Prostate gland (tissue), 2 donors: ENCODE measurements around the gene KCNJ5. TPM values are rescaled to one million over a fixed set of nuclear protein-coding genes. Genes with fewer than 3 reads are reported as not detected.

ENCODE experiments used
- DNase-seq: peaks from one replicate; pipeline ENCODE4 v3.0.0-alpha.2; 2019; ENCODE audit warnings: low spot score
- H3K27ac ChIP-seq, 2 donors: fragments of 200-600 bp; sonication (generic); 2 replicates each; pipeline ENCODE4 v1.5.1; 2017 to 2019
- H3K27me3 ChIP-seq: fragments of 200-600 bp; sonication (generic); replicated peaks from 2 replicates; pipeline ENCODE4 v1.5.1; 2019; ENCODE audit not compliant: insufficient read depth
- H3K36me3 ChIP-seq, 2 donors: fragments of 200-600 bp; sonication (generic); 1 replicate in 1 of 2; 2 replicates in 1 of 2; pipeline versions ENCODE4 v1.5.1 to v1.8.1; 2017 to 2019
- H3K4me1 ChIP-seq: fragments of 200-600 bp; sonication (generic); replicated peaks from 2 replicates; pipeline ENCODE4 v1.5.1; 2019
- H3K4me3 ChIP-seq, 2 donors: fragments of 200-600 bp; sonication (generic); 2 replicates each; pipeline ENCODE4 v1.5.1; 2017 to 2019
- H3K9me3 ChIP-seq: fragments of 200-600 bp; sonication (generic); 2 replicates; pipeline ENCODE4 v1.5.1; 2017
- POLR2A ChIP-seq: fragments of 450-650 bp; IDR thresholded peaks from one replicate; pipeline ENCODE4 v1.6.1; 2016; ENCODE audit warnings: antibody characterized with exemption, mild to moderate bottlenecking
- POLR2AphosphoS5 ChIP-seq: sonication (generic); formaldehyde crosslinking; IDR thresholded peaks from one replicate; pipeline ENCODE4 v1.6.1; 2017; ENCODE audit warnings: antibody characterized with exemption
- WGBS: methylation state at CpG from one replicate; pipeline ENCODE4 v1.1.5; 2018; 5-methylcytosine and 5-hydroxymethylcytosine counted together
- intact Hi-C: fragments of 100-400 bp; cut with DNase I; formaldehyde crosslinking; loops from one replicate; pipeline ENCODE4 v1.14.2; 2022
- total RNA-seq, 2 donors: library from RNA; depleted of rRNA; stranded (reverse); fragments of >200 nt; gene quantifications; one replicate each; pipeline ENCODE4 v1.1.0, GENCODE V29; 2016
- TF ChIP-seq, protein P1 (sequence below), 4 experiments: fragments of 200-600 bp in 2 of 4; fragments of 450-650 bp in 2 of 4; sonication (generic) in 2 of 4; IDR thresholded peaks; 1 replicate in 3 of 4; 2 replicates in 1 of 4; pipeline ENCODE4 v1.5.1; 2016 to 2019; ENCODE audit warnings: antibody characterized with exemption in 4 of 4, mild to moderate bottlenecking in 2 of 4, moderate library complexity in 2 of 4

The KCNJ5 gene
- total RNA-seq, 2 donors from 2014 or later = 3.9 to 4.7 TPM

- TF ChIP-seq, protein P1, sequence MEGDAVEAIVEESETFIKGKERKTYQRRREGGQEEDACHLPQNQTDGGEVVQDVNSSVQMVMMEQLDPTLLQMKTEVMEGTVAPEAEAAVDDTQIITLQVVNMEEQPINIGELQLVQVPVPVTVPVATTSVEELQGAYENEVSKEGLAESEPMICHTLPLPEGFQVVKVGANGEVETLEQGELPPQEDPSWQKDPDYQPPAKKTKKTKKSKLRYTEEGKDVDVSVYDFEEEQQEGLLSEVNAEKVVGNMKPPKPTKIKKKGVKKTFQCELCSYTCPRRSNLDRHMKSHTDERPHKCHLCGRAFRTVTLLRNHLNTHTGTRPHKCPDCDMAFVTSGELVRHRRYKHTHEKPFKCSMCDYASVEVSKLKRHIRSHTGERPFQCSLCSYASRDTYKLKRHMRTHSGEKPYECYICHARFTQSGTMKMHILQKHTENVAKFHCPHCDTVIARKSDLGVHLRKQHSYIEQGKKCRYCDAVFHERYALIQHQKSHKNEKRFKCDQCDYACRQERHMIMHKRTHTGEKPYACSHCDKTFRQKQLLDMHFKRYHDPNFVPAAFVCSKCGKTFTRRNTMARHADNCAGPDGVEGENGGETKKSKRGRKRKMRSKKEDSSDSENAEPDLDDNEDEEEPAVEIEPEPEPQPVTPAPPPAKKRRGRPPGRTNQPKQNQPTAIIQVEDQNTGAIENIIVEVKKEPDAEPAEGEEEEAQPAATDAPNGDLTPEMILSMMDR (IDR thresholded peaks at IDR 0.05) = no peak
- TF ChIP-seq POLR2AphosphoS5 (no peak), POLR2A (no peak)
- WGBS = 92% methylated on average over 1 of the region's 1 CpG
- intact Hi-C loops = no loop called here
These were observed 6.7 kb downstream of the KCNJ5 start for GRCh38 chr11:128897826-128898225.

DNA sequence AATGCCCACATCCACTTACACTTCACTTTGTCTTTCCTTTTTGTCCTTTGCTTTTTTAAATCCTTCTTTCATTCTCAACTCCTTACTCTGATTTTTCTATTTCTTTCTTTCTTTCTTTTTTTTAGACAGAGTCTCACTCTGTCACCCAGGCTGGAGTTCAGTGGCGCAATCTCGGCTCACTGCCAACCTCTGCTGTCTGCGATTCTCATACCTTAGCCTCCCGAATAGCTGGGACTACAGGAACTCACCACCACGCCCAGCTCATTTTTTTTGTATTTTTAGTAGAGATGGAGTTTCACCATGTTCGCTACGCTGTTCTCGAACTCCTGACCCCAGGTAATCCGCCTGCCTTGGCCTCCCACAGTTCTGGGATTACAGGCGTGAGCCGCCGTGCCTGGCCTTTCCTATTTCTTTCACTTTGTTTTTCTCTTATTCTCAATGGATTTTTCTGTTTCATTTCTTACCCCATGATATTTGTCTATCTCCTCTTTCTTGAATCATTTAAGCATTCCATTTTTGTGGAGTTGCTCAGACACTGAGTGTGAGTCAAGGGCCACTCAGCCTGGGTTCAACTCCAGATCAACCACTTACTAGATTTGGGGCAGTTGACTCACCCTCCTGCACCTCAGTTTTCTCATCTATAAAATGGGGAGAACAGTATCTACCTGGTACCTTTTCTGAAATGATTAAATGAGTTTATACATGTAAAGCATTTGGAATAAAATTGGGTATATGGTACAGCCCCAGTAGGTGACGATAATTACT lies 7.6 kb downstream of the KCNJ5 start:
- WGBS = 94% methylated on average over 13 of the region's 13 CpGs

More at GRCh38 chr11:128897826-128898225, 6.7 kb downstream of the KCNJ5 start:
- no peak for DNase-seq
- no peak overlapping the region for H3K4me3 ChIP-seq
- H3K4me1 ChIP-seq = no peaks in the 10 kb centered on the region
- no peaks in the 10 kb centered on the region for H3K9me3 ChIP-seq
- H3K27ac ChIP-seq = no peak overlapping the region
- no peaks in the 10 kb centered on the region for H3K36me3 ChIP-seq
- H3K27me3 ChIP-seq = no peaks in the 10 kb centered on the region

DNA sequence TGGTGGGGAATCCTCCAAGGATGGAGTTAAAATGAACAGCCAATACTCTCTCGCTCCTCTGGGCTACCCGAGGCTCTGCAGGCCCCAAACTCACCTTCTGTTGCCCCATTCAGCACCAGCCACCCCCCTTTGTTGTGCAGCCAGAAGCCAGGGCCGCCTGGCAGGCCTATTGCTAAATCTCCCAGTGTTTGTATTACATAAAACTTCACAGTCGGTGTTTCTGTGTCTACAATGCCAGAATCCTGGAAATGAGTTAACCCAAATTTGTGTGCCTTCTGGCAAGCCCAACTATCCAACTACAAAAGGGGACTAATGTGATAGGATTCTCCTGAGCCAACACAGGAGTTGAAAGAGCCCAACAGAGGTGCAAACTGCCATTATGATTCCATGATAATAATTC lies 9.3 kb downstream of the KCNJ5 start:
- Histone ChIP-seq H3K9me3 (no peaks in the 10 kb centered on the region), H3K27ac (no peak overlapping the region), H3K4me1 (no peaks in the 10 kb centered on the region), H3K4me3 (no peak overlapping the region), H3K36me3 (no peaks in the 10 kb centered on the region), H3K27me3 (no peaks in the 10 kb centered on the region)
- intact Hi-C loops = no loop called here
- no peak for DNase-seq
- 40% methylated on average over 4 of the region's 4 CpGs for WGBS
- TF ChIP-seq, protein P1 (IDR thresholded peaks at IDR 0.05) = no peak
- TF ChIP-seq POLR2A = no peak
- TF ChIP-seq POLR2AphosphoS5 = no peak

More for the DNA sequence above, 7.6 kb downstream of the KCNJ5 start:
- Histone ChIP-seq H3K27ac (no peak overlapping the region), H3K27me3 (no peaks in the 10 kb centered on the region), H3K36me3 (no peaks in the 10 kb centered on the region), H3K4me1 (no peaks in the 10 kb centered on the region), H3K9me3 (no peaks in the 10 kb centered on the region), H3K4me3 (no peak overlapping the region)
- TF ChIP-seq POLR2A (no peak), POLR2AphosphoS5 (no peak)
- TF ChIP-seq, protein P1 (IDR thresholded peaks at IDR 0.05) = no peak
- no peak for DNase-seq
- intact Hi-C loops = no loop called here

DNA sequence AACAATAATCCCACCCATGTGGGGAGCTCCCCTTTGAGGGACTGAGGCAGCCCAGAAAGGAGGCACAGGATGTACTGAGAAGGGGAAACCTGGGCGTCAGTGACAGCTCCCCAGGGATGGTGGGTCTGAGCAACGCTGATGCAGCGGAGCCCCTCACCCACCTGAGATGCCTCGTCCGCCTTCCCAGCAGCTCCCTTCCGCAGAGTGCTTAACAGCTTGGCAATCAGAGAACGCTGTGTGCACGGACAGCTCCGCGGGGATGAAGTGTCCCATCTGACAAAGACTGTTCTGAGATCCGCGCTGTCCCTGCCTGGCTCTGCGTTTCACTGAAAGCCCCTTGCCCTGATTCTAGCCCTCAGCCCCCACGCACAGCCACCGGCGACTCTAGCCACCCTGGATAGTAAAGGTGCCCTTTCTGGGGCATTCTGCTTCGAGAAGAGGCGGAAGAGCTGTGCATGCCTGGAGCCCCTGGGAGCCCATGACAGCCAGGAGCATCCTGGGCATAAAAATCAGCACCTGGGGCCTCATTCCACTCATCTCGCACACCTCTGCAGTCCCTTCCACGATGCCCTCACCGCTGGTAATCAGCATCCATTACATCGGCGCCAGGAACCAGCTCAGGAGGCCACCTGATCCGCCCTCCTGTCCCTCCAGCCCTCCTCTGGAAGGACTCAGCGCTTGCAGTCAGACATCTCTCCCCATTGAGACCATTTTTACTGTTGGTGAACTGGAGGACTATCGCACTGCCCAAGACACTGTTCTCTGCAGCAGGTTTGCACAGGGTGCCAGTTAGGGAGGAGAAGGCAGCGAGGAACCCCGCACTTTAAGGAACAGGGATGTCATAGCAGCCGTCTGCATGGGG lies 10.7 kb downstream of the KCNJ5 start:
- Histone ChIP-seq H3K4me3 (no peak overlapping the region), H3K9me3 (no peaks in the 10 kb centered on the region), H3K27ac (no peak overlapping the region), H3K27me3 (no peaks in the 10 kb centered on the region), H3K36me3 (no peaks in the 10 kb centered on the region), H3K4me1 (no peaks in the 10 kb centered on the region)
- no peak for TF ChIP-seq POLR2A
- no peak for TF ChIP-seq POLR2AphosphoS5
- TF ChIP-seq, protein P1 (IDR thresholded peaks at IDR 0.05) = no peak
- no peak for DNase-seq
- intact Hi-C loops = no loop called here
- 74% methylated on average over 29 of the region's 29 CpGs for WGBS
